HepG2 (cell line): Measurements from ENCODE around the gene SEMA7A.

Experiments
- GLI4 ChIP-seq: sonication (generic); formaldehyde crosslinking; IDR thresholded peaks from 2 replicates; pipeline ENCODE4 v1.5.1; 2020; ENCODE audit warnings: missing genetic modification reagents, mild to moderate bottlenecking, moderate library complexity, borderline replicate concordance
- RCOR2 ChIP-seq: IDR thresholded peaks from 2 replicates; pipeline ENCODE4 v1.6.1; 2016; ENCODE audit warnings: missing biosample characterization, missing genetic modification reagents
- ZNF329 ChIP-seq: sonication (generic); formaldehyde crosslinking; IDR thresholded peaks from 2 replicates; pipeline ENCODE4 v1.9.0; 2021; ENCODE audit warnings: low read depth, mild to moderate bottlenecking, missing genetic modification reagents

- TF ChIP-seq RCOR2 (no peak), GLI4 (CRISPR knock-in tag) (no peak), ZNF329 (no peak)
These were observed 38.2 kb downstream of the SEMA7A start for GRCh38 chr15:74395319-74396145.
